ENCODE measurements around the gene TBX1. TPM values are rescaled to one million over a fixed set of nuclear protein-coding genes. Genes with fewer than 3 reads are reported as not detected.

Gene TBX1
- total RNA-seq, 2 donors from 2014 or later: 0.24 TPM; not detected in 1

DNA sequence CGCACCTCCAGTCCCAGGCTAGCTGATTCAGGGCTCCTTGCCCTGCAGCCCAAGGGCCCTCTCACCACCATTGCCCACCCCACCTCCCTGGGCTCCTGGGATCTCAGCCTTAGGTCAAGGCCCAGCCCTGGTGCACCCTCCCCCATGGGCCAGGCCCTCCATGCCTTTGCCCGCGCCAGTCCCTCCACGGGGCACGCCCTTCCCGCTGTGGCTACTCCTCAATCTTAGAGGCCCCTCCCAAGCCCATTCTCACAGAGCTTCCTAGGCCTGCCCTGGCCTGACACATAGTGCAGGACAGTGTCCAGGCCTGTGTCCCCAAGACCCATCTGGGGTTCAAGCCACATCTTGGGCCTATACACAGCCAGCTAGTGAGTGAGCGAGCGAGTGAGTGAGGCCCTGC, 30.4 kb upstream of the TBX1 start:
- Histone ChIP-seq H3K4me1 (peaks cover 0 to 9% of the 10 kb centered on the region in 2 donors), H3K36me3 (no peaks in the 10 kb centered on the region), H3K27ac (no peak overlapping the region), H3K27me3 (no peaks in the 10 kb centered on the region), H3K4me3 (no peak overlapping the region), H3K9me3 (no peaks in the 10 kb centered on the region)
- TF ChIP-seq, protein P1, sequence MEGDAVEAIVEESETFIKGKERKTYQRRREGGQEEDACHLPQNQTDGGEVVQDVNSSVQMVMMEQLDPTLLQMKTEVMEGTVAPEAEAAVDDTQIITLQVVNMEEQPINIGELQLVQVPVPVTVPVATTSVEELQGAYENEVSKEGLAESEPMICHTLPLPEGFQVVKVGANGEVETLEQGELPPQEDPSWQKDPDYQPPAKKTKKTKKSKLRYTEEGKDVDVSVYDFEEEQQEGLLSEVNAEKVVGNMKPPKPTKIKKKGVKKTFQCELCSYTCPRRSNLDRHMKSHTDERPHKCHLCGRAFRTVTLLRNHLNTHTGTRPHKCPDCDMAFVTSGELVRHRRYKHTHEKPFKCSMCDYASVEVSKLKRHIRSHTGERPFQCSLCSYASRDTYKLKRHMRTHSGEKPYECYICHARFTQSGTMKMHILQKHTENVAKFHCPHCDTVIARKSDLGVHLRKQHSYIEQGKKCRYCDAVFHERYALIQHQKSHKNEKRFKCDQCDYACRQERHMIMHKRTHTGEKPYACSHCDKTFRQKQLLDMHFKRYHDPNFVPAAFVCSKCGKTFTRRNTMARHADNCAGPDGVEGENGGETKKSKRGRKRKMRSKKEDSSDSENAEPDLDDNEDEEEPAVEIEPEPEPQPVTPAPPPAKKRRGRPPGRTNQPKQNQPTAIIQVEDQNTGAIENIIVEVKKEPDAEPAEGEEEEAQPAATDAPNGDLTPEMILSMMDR (IDR thresholded peaks at IDR 0.05): no peak
- DNase-seq (ENCODE audit: low spot score): no peak

DNA sequence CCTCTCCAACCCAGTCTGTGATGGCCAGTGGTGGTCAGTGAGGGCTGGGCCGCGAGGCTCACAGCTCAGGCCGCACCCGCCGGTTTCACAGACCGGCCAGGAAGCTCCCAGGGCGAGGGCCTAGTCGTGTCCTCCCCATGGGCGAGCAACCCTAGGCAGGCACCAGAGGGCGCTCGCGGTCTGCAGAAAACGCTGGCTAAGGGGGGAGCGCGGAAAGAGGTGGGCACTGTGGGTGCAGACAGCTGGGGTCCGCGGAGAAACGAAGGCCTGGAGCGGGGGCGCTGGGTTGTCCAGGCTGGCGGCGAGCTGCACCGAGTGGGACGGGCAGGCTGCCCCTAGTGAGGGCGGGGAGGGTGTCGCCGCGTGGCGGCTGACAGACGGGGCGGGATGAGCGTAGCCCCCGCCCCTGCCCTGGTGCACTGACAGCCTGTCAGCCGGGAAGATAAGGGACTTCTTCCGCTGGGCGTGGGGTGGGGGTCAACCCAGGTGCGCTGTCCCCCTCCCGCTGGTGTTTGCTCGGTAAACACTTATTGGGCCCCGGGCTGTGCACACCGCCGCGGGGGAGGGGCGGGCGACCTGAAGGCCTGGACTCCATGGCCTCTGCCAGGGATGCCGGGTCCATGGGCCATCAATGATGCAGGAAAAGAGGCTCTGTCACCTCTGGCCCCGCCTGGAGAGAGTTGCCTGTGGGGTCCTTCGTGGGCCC, 29.8 kb upstream of the TBX1 start:
- peak overlapping the region; percentile 12 to 46 for H3K4me3 ChIP-seq
- peak; percentile 80 for DNase-seq (ENCODE audit: low spot score)
- no peaks in the 10 kb centered on the region for H3K9me3 ChIP-seq
- H3K27me3 ChIP-seq: no peaks in the 10 kb centered on the region
- H3K27ac ChIP-seq: no peak overlapping the region
- H3K36me3 ChIP-seq: no peaks in the 10 kb centered on the region
- TF ChIP-seq, protein P1 (IDR thresholded peaks at IDR 0.05): peak; percentile 85 to 98
- peaks cover 0 to 9% of the 10 kb centered on the region in 2 donors for H3K4me1 ChIP-seq

DNA sequence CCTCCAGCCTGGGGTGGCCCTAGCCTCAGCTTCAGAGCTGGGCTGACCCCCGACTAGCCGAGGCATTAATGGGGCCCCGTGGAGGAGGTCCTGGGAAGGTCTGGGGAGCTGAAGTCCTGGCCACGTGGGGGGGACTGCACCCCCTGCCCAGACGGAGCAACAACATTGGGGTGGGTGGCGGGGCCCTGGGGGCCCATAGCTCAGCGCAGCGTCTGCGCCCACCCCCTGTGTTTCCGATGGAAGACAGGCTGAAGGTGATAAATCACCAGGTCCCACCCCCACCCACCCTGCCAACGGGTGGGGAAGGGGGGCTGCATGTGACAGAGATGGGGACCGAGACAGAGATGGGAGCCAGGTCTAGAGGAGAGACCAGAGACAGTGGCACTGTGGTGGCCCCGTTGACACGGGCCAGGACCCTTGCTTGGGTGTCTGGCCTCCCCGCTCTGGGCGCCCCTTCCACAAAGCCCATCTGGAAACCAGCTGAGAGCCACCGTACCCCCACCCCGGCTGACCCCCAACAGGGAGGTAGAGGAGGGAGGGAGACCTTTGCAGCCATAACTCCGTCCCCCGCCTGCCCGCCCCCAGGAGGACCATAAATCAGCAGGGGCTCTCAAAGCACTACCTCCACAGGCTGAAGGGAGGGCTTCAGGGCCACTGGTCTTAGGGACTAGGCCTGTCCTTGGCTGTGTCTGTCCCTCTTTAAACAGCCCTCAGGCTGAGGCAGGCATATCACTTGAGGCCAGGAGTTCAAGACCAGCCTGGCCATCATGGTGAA, 29.0 kb upstream of the TBX1 start:
- Histone ChIP-seq H3K9me3 (no peaks in the 10 kb centered on the region), H3K4me3 (no peak overlapping the region), H3K27me3 (no peaks in the 10 kb centered on the region), H3K4me1 (peaks cover 0 to 9% of the 10 kb centered on the region in 2 donors), H3K36me3 (no peaks in the 10 kb centered on the region), H3K27ac (no peak overlapping the region)
- DNase-seq (ENCODE audit: low spot score): no peak
- TF ChIP-seq, protein P1 (IDR thresholded peaks at IDR 0.05): no peak

DNA sequence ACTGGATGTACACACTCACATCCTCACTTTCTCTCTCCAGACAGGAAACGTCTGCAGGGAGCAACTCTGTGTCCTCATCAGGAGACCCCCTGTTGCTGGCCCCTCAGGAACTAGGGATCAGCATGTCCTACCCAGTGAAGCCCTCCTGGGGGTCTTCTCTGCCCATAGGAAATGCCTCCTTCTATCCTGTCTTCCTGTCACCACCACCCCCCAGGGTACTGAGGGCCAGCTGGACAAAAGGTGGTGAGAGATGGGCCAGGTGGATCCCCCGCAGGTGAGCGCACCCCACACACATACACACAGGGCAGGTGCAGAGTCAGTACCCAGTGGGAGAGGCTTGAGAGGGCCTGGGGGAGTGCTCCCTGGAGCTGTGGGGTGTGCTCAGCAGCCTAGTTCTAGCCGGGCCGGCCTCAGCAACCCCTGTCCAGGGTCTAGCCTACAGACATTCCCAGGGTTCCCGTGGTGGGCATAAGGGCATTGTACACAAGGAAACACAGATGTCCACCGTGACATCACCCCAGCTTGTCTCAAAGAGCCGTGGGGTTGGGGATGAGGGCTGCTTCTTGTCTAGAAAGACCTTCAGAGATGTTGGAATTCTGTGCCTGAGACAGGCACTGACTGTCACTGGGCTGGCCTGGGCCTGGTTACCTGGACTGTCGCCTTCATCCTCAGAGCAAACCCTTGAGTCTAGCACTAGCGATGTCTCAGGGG, 28.0 kb upstream of the TBX1 start:
- no peaks in the 10 kb centered on the region for H3K36me3 ChIP-seq
- H3K4me1 ChIP-seq: peaks cover 0 to 9% of the 10 kb centered on the region in 2 donors
- H3K27me3 ChIP-seq: no peaks in the 10 kb centered on the region
- H3K27ac ChIP-seq: no peak overlapping the region
- H3K9me3 ChIP-seq: no peaks in the 10 kb centered on the region
- TF ChIP-seq, protein P1 (IDR thresholded peaks at IDR 0.05): no peak
- no peak for DNase-seq (ENCODE audit: low spot score)
- H3K4me3 ChIP-seq: no peak overlapping the region

DNA sequence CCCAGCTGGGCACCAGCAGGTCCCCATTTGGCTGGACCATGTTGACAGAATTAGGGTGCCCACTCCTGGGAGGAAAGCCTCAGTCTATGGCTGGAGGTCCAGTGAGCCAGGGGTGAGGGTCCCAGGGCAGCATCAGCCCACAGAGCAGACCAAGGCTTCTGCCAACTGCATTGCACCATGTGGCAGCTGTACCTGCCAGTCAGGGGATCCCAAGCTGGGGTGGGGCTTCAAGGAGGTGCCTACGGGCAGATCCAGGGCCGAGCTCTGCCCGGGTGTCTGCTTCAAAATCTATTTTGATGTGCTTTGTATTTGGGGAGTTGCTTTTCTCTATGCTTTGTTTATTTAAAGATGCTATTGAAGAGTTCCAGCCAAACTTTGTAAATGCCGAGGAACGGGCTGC, 26.8 kb upstream of the TBX1 start:
- Histone ChIP-seq H3K27me3 (no peaks in the 10 kb centered on the region), H3K36me3 (no peaks in the 10 kb centered on the region), H3K4me3 (no peak overlapping the region), H3K9me3 (no peaks in the 10 kb centered on the region), H3K4me1 (peaks cover 0 to 9% of the 10 kb centered on the region in 2 donors), H3K27ac (no peak overlapping the region)
- no peak for DNase-seq (ENCODE audit: low spot score)
- TF ChIP-seq, protein P1 (IDR thresholded peaks at IDR 0.05): no peak
